HG03095 (cell line): Measurements from ENCODE around the gene PRKCE.

Source experiments
- ATAC-seq: cut with Tn5 transposase; IDR thresholded peaks from one replicate; pipeline ENCODE4 v1.9.1; 2021; ENCODE audit warnings: moderate library complexity; ENCODE audit not compliant: unreplicated experiment

PRKCE gene

DNA sequence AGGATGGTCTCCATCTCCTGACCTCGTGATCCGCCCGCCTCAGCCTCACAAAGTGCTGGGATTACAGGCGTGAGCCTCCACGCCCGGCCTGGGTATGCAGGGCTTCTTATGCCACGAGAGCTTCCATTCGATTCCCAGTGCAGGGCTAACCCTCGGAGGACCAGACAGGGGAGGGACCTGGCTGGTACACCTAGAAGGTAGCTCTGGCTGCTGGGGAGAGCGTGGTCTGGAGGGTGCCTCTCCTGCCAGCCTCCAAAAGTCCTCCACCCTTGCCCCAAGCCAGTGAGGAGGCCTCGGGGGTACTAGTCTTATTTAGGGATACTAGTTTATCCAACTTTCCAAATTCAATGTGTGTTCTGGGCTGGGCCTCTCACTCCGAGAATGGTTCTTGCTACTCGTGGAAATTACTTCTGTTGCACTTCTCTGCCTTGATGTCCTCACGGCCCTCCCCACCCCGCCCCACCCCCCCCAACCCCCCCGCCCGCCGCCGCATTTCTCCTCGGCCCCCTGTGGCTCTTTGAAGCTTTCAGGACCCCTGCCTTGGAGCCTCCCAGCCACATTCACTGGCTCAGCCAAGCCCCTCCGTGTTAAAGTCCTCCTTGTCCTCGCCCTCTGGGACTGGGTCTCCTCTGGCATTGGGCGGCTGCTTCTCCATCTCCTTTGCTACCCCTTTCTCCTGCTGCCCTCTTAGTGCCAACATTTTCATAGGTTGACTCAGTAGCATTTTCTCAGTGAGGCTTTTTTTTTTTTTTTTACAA lies 502.7 kb downstream of the PRKCE start:
- no peak for ATAC-seq

- ATAC-seq = no peak
Measured at GRCh38 chr2:46157072-46157965, 505.8 kb downstream of the PRKCE start.

DNA sequence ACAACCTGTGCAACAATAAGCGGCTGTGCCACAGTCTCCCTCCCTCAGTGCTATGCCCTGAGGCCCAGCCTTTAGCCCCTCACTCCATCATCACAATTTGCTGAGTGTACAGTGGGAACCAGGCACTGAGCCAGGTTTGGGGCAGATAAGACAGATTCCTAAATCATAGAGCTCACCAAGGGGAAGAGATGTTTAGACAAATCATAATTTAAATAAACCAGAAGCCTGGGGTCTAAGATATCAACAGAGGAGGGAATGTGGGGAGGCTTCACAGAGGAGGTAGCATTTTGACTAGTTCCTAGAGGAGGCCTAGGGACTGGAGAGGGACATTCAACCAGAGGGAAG lies 506.5 kb downstream of the PRKCE start:
- ATAC-seq = no peak

- ATAC-seq = no peak
Measured at GRCh38 chr2:46158661-46159060, 507.2 kb downstream of the PRKCE start.

DNA sequence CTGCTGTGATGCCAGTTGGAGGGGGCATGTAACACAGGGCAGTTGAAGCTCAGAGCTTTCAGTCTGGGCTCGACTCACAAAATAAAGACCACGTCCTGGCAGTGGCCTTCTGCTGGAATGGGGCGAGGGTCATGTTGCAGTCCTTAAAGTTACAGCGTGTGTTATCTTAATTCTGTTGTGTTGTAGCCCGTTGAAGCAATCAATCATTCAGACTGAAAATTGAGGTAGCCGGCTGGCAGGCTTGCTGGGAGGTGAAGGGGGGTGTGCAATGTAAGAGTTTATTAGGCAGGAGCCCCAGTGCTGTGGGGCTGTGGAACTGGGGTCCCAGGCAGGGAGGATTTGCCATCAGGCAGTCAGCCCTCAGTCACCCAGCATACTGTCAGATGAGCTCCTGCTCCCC lies 508.9 kb downstream of the PRKCE start:
- no peak for ATAC-seq

- ATAC-seq = no peak
Measured at GRCh38 chr2:46161315-46161714, 509.8 kb downstream of the PRKCE start.

DNA sequence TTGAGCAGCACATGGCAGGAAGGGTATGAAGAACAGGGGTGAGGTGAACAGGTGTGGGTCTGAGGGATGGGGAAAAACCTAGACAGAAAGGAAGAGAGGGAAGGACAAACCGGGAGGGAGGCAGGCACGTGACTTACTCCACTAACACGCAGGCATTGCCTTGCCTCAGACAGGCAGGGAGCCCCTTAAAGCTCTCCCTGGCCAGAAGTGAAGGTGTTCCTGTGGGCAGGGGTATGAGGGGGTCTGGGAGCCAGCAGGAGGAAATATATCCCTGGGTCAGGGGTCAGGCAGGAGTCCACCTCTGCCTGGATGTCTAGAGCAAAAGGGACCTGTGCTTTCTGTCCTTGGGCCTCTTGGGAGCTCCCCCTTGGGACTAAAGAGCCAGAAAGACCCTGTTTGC lies 510.4 kb downstream of the PRKCE start:
- no peak for ATAC-seq

GRCh38 chr2:46162329-46163097 lies 511.0 kb downstream of the PRKCE start:
- no peak for ATAC-seq

DNA sequence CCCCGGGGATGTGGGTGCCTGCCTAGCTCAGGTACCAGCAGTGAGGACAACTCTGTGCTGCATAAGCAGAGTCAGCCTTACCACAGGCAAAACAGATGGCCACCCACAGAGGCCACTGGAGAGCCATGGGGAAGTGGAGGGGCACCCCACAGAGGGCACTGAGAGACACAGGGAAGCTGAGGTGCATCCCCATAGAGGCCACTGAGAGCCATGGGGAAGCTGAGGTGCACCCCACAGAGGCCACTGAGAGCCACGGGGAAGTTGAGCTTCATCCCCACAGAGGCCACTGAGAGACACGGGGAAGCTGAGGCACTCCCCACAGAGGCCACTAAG lies 511.6 kb downstream of the PRKCE start:
- no peak for ATAC-seq

DNA sequence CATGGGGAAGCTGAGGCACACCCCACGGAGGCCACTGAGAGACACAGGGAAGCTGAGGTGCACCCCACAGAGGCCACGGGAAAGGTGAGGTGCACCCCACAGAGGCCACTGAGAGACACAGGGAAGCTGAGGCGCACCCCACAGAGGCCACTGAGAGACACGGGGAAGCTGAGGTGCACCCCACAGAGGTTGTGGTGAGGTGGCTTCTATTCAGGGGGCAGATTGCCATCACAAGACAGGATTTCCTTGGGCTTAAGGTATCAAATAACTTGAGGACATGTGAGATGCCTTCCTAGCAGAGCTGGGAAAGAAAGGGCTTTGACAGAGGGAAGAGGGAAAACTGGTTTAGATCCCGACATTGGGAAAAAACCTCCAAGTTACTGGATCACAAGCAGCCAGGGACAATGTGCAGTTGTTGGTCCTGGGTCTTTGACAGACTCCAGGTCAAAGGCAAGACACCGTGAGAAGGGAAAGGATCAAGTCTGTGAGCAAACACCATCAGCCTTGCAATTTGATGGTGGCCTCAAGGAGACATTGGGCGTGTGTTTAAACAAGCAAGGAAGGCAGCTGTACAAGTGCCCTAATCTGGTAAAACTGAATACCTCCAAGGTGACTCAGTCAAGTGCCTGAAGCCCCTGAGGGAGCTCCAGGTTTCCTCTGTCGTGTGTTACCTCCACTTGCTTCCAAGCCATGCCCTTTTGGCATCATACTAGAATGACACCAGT lies 512.5 kb downstream of the PRKCE start:
- no peak for ATAC-seq

GRCh38 chr2:46164529-46165301 lies 513.2 kb downstream of the PRKCE start:
- ATAC-seq = no peak

- no peak for ATAC-seq
Measured at GRCh38 chr2:46165916-46166315, 514.4 kb downstream of the PRKCE start.

GRCh38 chr2:46167406-46167805 lies 515.9 kb downstream of the PRKCE start:
- ATAC-seq = no peak

- ATAC-seq = no peak
Measured at GRCh38 chr2:46167924-46168323, 516.4 kb downstream of the PRKCE start.

DNA sequence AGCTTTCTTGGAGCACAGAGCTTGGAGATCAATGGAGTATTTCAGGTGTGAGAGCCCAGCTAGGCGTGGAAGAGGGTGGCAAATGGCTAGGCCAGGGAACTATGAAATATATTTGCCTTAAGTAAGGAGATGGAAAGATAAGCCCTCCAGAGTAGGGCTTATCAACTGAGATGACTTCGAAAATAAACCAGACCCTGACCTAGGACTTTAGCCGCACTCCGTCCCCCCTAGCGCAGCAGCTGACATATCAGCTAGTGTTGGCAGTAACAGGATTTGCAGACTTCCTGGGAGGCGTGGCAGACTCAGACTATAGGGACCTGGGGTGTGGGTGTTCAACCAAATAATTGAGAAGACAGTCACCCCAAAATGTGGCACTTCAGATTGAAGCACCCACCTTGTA lies 518.0 kb downstream of the PRKCE start:
- no peak for ATAC-seq

- no peak for ATAC-seq
Measured at GRCh38 chr2:46170026-46170425, 518.6 kb downstream of the PRKCE start.

DNA sequence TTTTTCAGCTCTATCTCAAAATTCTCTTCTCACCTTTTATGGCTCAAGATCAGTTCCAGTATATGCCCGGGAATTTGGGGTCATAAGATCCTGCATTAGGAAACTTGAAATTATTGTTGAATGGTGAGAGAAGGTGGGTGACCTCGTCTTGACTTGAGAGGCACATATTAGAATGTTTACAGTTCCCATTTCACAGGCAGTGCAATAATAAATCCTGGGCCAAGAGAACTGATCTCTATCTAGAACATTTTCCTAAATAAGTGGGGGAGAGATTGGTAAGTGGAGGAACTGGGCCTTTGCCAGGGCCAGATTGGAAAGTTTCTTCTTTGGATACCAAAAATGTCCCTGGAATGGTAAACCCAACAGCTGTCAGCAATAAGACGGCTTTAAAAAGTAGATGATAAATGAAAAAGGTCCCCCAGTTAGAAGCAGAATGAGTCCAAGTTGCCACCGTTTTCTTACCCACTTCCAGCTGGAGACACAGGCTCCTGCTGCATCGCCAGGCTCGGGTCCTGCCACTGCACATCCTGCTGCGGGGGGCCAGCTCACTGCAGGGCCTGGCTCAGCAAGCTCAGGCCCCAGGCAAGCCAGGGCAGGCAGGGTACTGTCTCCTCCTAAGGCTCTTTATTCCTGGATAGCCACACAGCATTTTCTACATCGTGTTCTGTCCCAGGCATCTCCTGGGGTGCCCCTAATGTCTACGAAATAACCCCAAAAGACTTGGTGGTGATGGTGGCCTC lies 519.3 kb downstream of the PRKCE start:
- ATAC-seq = no peak

DNA sequence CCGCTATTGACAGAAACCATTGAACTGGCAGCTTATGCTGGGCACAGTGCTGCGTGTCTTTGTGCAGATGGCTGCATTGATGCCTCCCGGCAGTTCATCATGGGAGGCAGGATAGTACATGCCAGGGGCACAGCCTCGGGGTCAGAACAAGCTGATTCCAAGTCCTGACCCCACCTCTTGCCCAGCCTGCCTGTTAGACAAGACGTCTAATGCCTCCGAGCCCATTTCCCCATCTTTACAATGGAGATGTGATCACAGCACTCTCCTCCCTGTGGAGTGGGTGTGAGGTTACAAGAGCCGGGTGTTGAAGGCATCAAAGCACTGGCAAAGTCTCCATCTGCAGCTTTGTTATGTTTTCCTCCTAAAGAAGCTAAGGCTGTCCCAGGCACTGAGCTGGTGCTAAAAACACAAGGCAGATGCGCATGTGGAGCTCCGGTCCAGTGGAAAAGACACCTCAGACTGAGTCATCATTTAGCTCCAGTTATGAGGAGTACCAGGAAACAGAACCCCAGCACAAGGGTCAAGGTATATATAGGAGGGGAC lies 520.0 kb downstream of the PRKCE start:
- no peak for ATAC-seq

DNA sequence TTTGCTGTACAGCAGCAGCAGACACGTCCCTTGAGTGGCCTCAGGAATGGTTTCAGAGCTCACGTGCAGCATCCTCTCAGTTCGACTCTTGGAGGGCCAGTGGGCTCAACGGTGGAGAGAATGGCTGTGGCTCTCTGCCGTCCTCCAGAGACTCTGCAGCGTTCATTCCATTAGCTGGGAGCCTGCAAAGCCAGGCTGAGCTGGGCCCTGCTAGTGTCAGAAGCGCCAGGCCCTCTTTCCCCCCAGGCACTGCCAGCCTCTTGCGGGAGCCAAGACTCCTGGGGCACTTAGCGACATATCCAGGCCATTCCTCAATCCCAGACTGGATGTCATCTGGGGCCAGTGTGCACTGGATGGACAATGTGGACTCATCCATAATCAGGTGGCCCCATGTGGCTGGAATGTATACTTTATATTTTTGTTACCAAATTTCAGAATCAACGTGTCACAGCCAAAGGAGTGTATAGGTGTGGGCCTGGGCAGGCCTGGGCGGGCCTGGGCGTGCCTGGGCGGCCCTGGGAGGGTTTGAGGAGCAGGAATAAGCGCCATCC lies 520.6 kb downstream of the PRKCE start:
- no peak for ATAC-seq
